ENCODE results near the gene MCAM. TPM values are rescaled to one million over a fixed set of nuclear protein-coding genes. Genes with fewer than 3 reads are reported as not detected.

The MCAM gene
- polyA plus RNA-seq, 1 experiment = 19.2 TPM

- ChIA-PET POLR2A (no interaction called here), CTCF (interaction anchor here (1.3 to 5.6 kb wide), 3 partner anchors 11 to 120 kb away, joined by 3 to 36 read pairs (median 3); partner anchors contain the start of gene C1QTNF5)
- no peak for TF ChIP-seq CTCF (IDR thresholded peaks at IDR 0.05; ENCODE audit: insufficient read depth, low read depth, low read length)
- H3K36me3 ChIP-seq (ENCODE audit: control insufficient read depth, insufficient read depth, low read length) = no peaks in the 10 kb centered on the region
- peaks cover 18% of the 10 kb centered on the region for H3K27me3 ChIP-seq (ENCODE audit: control insufficient read depth, insufficient read depth, low read length)
- no peak for DNase-seq (ENCODE audit: low read depth)
- H3K4me3 ChIP-seq (ENCODE audit: low read depth, low read length) = no peak overlapping the region
Observed at GRCh38 chr11:119350302-119350701, 33.4 kb upstream of the MCAM start.

DNA sequence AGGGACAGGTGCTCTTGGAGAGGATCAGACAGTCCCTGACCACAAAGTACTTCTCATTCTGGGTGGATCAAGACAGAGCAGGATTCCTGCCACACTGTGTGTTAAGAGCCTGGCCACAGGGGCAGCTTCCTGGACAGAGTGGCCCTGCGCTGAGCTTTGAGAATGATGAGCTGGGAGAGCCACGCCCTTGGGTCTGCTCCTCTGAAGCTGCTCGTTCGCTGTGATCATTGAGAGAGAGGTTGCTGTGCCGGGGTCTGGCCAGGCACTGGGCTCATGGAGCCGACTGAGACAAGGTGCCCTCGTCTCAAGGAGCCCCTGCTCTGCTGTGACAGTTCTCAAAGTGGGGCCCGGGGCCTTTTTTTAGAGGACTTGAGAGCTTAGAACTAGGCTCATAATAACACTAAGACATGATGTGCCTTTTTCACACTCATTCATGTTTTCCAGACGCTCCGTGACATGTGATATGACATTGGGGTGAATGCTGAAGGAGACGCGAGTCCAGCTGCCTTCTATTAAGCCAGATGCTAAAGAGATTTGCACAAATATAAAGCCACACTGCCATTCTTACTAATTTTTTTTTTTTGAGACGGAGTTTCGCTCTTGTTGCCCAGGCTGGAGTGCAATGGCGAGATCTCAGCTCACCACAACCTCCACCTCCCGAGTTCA is 31.1 kb upstream of the MCAM start:
- DNase-seq (ENCODE audit: low read depth) = no peak
- ChIA-PET POLR2A (interaction anchor here (0.7 kb wide), 1 partner anchor 122 kb away, joined by 3 read pairs; no protein-coding TSS in a partner anchor), CTCF (interaction anchor here (0.9 to 11.5 kb wide), 7 partner anchors 8 to 132 kb away, joined by 3 to 126 read pairs (median 10); no protein-coding TSS in a partner anchor)
- no peak overlapping the region for H3K4me3 ChIP-seq (ENCODE audit: low read depth, low read length)
- H3K27me3 ChIP-seq (ENCODE audit: control insufficient read depth, insufficient read depth, low read length) = peaks cover 20% of the 10 kb centered on the region
- TF ChIP-seq CTCF (IDR thresholded peaks at IDR 0.05; ENCODE audit: insufficient read depth, low read depth, low read length) = no peak
- H3K36me3 ChIP-seq (ENCODE audit: control insufficient read depth, insufficient read depth, low read length) = no peaks in the 10 kb centered on the region

GRCh38 chr11:119347242-119347641 is 30.3 kb upstream of the MCAM start:
- peak; percentile 61 for DNase-seq (ENCODE audit: low read depth)
- CTCF ChIA-PET = interaction anchor here (0.9 to 11.5 kb wide), 7 partner anchors 9 to 133 kb away, joined by 3 to 126 read pairs (median 10); no protein-coding TSS in a partner anchor
- TF ChIP-seq CTCF (IDR thresholded peaks at IDR 0.05; ENCODE audit: insufficient read depth, low read depth, low read length) = no peak
- H3K4me3 ChIP-seq (ENCODE audit: low read depth, low read length) = no peak overlapping the region
- H3K27me3 ChIP-seq (ENCODE audit: control insufficient read depth, insufficient read depth, low read length) = peaks cover 20% of the 10 kb centered on the region
- no peaks in the 10 kb centered on the region for H3K36me3 ChIP-seq (ENCODE audit: control insufficient read depth, insufficient read depth, low read length)
- POLR2A ChIA-PET = no interaction called here

- CTCF ChIA-PET = interaction anchor here (2.0 to 11.5 kb wide), 3 partner anchors 8 to 134 kb away, joined by 5 to 126 read pairs (median 18); no protein-coding TSS in a partner anchor
- peaks cover 18% of the 10 kb centered on the region for H3K27me3 ChIP-seq (ENCODE audit: control insufficient read depth, insufficient read depth, low read length)
- no peak for TF ChIP-seq CTCF (IDR thresholded peaks at IDR 0.05; ENCODE audit: insufficient read depth, low read depth, low read length)
- POLR2A ChIA-PET = no interaction called here
- H3K4me3 ChIP-seq (ENCODE audit: low read depth, low read length) = no peak within 1 kb of the TSS
- no peaks in the 10 kb centered on the region for H3K36me3 ChIP-seq (ENCODE audit: control insufficient read depth, insufficient read depth, low read length)
- DNase-seq (ENCODE audit: low read depth) = no peak
Observed at GRCh38 chr11:119346605-119347004, 29.7 kb upstream of the MCAM start, which contains the start of gene MFRP. Gene MFRP, minus strand, starts transcription at chr11:119346705. Its CDS starts 192 bp downstream, at chr11:119346513.

GRCh38 chr11:119345685-119346084 is 28.8 kb upstream of the MCAM start:
- no peaks in the 10 kb centered on the region for H3K36me3 ChIP-seq (ENCODE audit: control insufficient read depth, insufficient read depth, low read length)
- POLR2A ChIA-PET = no interaction called here
- no peak for TF ChIP-seq CTCF (IDR thresholded peaks at IDR 0.05; ENCODE audit: insufficient read depth, low read depth, low read length)
- no peak overlapping the region for H3K4me3 ChIP-seq (ENCODE audit: low read depth, low read length)
- CTCF ChIA-PET = interaction anchor here (1.0 to 11.5 kb wide), 5 partner anchors 11 to 35 kb away, joined by 3 to 126 read pairs (median 7); no protein-coding TSS in a partner anchor
- DNase-seq (ENCODE audit: low read depth) = no peak
- H3K27me3 ChIP-seq (ENCODE audit: control insufficient read depth, insufficient read depth, low read length) = peaks cover 17% of the 10 kb centered on the region

Data from BJ (cell line).